CD4-positive, alpha-beta T cell treated with Interleukin-4 for 4 hours (primary cell): ENCODE data around the gene RSPH1.

Experiments used
- DNase-seq: peaks from one replicate; pipeline ENCODE4 v3.0.0-alpha.2; 2020

The RSPH1 gene

DNA sequence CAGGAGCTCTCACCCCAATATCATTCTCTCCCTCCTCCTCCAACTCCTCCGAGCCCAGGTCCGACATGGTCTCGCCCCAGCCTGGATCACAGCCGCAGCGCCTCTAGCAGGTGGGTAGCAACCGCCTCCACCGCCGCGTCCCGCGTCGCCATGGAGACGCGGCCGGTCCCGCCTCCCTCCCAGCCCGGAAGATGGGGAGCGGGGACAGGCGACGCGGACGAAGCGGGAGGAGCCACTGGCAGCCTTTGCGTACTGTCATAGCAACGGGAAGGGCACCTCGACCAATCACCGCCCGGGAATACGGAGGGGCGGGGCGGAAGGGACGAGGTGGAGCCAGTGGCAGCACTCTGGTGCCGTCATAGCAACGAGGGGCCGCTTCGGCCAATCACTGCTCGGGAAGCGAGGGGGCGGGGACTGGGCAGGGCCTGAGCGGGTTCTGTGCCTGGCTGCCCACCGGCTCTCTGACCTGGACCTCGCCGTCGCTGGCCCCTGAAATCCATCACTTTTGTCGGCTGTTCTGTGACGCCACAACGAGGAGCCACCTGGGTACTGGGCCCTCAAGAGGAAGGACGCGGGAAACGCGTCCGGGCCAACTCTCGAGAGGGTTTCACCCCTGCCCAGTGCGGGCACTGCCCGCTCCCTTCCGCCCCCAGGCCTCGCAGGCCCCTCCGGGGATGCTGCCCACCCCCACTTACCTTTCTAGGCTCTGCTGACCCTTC lies at the start of gene RSPH1:
Gene RSPH1 (minus strand): TSS at position 105 of the 719 bp plus-strand sequence. CDS start 38 bp downstream, at position 67.
- peak; percentile 99 for DNase-seq

DNA sequence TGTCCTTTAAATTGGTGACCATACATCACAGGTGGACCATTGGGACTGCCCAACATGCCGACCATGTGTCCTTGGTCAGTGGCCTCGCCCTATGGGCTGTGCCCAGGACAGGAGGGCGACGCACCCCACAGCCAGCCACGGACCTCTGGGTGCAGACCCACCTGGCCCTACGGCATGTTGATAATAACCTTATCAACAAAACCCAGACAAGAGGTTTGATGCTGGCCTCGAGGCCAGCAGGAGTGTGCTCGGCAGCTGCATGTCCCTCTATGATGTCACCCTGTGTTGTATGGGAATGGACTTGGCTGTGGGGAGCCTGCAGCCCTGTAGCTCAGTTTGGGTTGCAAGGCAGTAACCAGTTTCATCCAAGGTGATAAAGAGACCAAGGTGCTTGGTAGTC lies 49.7 kb upstream of the RSPH1 start:
- no peak for DNase-seq

DNA sequence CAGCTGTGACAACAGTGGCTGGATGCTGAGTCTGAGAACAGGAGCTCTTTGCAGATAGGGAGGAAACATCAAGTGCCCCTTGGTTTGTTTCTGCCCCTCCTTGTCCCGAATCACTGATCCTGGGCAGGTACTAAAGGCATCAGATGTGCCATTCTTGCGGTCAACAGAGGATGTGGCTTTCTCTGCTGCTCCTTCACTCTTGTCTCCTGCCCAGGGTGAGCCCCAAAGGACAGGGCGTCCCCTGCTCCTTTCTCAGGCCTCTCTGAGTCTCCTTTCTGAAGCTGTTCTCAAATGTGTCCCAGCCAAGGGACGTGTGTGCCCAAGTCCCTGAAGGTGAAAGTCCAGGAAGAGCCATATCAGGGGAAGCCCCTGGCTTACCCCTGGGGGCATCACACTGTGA lies 49.3 kb upstream of the RSPH1 start:
- no peak for DNase-seq

DNA sequence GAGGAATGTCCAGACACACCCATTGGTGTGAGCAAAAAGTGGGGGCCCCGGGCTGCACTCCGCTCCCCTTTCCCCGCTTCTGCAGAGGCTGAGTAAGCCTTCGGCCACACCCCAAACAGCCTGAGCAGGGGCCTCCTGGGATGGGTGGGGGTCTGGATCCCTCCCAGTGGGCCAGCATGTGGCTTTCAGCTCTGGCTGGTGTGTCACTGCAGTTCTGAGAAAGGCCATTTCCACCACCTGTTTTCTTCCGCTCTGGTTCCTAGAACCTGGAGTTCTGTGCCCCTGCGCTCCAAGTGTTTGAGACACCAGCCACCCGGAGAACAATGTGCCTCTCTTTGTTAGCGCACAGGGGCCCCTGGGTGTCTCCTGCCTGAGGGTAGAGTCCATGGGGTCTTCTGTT lies 48.5 kb upstream of the RSPH1 start:
- DNase-seq, result no peak

DNA sequence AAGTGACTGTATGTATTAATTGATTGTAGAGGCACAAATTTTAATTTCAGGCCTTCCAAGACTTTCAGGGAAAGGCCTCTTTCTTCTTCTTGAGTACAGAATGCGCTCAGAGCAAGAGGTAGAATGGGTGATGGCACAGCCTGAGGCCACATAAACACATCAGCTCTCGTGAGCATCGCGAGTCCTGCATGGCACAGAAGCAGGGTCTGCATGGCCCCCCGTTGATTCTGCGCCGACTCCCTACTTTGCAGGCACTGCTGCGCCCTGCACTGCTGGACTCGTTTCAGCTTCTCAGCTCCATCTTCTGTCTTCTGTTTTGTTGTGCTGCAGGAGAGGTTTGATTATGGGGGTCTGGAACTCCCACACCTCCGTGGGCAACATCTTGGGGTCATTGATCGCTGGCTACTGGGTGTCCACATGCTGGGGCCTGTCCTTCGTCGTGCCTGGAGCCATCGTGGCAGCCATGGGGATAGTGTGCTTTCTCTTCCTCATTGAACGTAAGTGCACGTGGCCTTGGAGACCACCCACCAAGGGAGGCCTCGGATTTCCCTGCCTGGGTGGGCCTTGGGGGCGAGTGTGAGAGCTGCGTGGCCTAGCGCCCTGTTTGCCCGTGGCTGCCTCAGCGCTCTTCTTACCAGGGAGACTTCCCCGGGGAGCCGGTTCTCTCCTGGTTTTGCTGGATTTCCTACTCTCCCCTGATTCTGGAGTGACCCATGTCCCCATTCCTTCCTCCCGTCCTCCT lies 47.3 kb upstream of the RSPH1 start:
- DNase-seq, result no peak

DNA sequence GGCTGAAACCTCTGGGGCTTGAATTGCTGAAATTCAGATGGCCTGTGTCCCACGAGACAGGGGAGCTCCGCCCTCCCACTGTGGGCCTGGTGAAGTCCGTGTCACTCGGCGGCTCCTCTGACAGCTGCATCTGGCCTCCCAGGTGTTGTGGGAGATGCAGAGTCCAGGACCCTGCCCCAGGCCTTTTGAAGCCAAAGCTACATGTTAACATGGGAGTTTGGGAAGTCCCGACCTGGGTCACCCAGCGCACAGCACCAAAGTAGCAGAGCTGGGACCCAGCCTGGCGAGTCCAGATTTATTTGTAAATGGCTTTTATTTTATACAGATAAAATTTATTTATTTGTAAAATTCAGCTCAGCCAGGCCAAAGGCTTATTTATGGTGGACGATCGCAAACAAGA lies 46.6 kb upstream of the RSPH1 start:
- DNase-seq, result no peak

DNA sequence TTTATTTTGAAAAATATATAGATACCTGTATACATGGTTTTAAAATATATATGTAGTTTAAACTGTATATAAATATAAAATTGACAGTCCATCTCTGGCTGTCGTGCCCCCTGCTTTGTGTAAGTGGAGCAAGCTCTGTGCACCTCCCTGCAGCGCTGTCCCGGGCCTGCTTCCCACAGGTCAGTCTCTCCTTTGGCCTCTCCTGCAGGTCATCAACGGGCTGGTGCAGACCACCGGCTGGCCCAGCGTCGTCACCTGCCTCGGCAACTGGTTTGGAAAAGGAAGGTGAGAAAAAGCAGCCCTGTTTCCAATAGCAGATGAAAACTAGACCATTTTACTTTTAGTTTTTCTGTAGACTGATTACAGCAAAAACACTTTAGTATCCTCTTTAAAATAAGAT lies 46.2 kb upstream of the RSPH1 start:
- no peak for DNase-seq

DNA sequence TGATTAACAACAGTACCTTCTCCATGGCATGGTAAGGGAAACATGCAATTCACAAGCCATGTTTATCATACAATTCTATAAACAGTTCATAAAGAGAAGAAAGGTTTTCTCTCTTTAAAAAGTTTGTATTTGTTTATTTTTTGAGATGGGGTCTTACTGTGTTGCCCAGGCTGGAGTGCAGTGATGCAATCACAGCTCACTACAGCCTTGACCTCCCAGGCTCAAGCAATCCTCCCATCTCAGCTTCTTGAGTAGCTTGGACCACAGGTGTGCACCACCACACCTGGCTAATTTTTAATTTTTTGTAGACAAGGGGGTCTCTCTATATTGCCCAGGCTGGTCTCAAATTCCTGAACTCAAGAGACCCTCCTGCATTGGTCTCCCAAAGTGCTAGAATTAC lies 45.6 kb upstream of the RSPH1 start:
- DNase-seq, result no peak

DNA sequence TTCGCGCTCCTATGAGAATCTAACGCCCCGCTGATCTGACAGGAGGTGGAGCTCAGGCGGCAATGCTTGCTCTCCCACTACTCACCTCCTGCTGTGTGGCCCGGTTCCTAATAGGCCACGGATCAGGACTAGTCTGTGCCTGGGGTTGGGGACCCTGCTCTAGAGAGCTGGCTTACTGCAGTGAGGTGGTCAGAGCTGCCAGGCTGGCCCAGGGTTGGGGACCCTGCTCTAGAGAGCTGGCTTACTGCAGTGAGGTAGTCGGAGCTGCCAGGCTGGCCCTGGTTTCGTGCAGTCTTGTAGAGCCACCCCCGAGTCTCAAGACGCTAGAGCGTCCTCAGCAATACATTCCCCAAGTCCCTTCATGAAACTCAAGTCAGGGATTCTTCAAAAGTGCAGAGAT lies 45.1 kb upstream of the RSPH1 start:
- no peak for DNase-seq

DNA sequence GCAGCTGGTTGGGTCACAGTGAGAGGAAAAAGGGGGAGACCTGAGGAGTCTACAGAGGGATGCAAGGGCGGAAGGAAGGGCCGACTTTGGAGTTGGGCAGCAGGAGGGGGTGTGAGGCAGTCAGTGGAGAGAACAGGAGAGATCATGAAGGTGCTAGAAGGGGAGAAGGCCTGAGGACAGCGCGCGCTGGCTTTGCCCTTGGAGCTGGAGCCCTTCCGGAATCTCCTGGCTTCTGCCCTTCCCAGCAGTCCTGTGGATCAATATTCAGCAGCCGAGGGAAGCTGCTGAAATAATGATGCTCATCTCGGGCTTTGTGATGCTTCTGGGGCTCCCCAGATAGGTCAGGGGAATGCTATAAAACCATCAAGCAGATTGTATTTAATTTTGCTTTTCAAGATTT lies 44.4 kb upstream of the RSPH1 start:
- DNase-seq, result no peak

DNA sequence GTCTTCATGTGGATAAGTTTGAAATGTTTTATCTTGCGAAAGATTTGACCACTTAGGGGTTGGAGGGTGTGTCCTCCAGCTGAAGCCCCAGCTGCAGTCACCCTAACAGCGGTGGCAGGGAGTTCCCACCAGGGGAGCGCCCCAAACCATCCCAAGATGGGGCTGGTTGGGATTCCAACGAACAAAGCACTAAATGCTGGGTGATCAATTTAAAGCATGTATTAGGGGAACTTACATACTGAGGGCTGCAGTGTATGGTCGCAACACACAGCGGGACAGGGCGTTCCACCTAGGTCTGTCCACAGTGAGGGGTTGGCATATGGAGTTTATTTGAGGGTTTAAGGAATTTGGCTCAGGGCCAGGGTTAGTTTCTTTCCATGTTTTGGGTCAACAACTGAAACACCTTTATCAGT lies 43.9 kb upstream of the RSPH1 start:
- no peak for DNase-seq

DNA sequence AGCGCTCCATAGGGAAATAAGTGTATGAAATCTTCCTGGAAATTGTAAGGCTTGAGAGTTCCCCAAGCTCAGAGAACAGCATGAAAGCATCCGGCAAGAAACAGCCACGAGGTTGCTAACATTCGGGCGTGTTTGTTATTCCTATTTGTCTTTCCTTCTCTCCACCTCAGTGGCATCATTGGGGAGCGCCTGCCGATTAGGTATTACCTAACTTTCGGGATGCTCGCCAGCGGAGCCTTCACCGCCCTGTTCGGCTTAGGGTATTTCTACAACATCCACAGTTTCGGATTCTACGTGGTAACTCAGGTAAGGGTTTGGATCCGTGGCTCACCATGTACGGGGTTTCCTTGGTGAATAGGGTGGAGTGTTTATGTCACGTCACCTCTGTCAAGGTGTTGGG lies 43.3 kb upstream of the RSPH1 start:
- DNase-seq, result no peak

DNA sequence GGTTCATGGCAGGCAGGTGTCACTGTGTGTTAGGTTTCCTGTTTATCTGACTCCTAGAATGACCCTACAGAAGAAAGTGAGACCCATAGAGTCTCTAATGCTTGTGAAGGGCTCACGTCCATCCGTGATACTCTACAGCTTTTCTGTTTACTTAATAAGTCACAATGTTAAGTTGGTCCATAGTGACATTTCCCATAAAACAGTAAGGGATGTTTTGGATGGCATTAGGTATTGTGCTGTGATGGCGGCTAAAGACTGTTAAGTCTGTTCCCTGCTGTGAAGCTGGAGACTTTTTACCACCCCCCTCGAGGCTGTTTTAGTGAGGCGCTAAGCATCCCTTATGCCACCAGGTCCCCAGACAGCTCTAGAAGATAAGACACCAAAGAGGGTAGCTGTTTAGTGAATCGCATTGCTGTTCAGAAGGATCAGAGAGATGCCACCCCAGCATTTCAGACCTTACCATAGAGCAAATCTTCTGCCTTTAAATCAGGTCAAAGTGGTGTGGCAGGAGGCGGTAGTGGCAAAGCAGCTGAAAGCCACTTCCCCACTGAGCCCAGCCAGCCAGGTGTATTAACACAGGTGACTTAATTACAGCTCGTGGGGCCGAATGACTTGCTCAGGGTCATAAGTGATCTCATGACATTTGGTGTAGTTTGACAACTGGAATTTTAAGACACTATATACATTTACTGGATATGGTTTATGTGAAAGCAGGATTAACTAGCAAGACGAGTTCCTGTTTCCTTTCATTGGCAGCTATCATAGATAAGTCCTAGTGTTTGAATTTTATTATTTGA lies 42.7 kb upstream of the RSPH1 start:
- no peak for DNase-seq

DNA sequence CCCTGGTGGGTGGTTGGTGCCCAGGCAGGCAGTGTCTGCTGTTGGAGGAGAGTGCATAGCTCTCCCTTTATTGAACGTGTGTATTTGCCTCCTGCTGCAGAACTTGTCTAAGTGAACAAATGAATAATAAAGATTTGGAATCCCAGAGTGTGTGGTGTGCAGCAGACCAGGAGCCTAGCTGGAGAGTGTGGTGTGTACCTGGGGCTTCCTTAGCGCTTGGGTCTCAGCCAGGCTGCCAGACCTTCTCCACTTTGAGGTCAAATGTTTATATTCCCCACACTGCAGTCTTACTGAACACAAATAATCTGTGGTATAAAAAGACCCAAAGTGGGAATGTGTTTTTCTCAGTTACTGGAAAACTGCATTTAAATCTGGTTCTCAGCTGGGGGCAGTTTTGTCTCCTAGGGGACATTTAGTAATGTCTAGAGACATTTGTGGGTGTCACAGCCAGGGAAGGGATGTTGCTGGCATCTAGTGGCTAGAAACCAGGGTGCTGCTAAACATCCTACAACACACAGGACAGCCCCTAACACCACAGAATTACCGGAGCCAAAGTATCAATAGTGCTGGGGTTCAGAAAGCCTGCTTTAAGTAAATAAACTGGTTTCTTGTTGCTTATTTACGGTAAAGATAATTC lies 41.2 kb upstream of the RSPH1 start:
- DNase-seq, result no peak

DNA sequence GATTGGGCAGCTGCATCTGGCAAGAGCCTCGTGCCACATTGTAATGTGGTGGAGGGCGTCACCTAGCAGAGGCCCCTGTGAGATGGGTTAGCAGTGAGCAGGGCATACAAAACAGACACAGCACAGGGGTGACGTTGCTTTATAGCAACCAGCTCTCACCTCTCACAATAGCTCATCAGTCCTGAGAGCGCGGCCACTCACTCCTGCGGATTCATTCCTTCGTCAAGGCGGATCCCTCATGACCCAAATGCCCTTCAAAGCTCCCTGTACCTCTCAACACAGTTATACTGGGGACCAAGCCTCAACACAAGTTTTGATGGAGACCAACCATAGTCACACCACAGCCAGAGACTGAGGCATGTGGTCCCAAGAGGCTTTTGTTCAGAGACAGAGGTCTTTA lies 40.6 kb upstream of the RSPH1 start:
- no peak for DNase-seq

DNA sequence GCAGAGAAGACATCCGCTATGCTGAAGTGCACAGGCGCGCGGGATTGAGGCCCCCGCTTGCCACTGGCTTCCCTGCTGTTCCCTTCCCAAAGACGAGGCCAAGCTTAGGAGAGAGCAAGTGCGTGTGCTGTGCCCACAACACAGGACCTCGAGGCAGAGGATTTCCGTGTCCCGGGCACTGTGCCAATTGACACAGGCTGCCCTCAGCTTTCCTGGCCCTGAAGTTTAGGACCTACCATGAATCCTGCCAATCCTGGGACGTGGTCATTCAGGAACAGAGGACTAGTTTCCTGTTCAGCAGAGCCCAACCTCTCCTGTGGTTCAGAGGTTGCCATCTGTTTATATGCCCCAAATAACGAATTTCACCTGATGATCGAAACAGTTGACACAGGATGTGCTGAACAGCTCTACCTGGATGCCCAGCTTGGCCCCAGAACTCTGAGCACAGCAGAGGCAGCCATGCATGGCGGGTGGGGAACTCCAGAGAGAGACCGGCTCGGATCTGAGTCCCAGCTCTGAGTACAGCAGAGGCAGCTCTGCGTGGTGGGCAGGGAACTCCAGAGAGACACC lies 39.7 kb upstream of the RSPH1 start:
- no peak for DNase-seq

DNA sequence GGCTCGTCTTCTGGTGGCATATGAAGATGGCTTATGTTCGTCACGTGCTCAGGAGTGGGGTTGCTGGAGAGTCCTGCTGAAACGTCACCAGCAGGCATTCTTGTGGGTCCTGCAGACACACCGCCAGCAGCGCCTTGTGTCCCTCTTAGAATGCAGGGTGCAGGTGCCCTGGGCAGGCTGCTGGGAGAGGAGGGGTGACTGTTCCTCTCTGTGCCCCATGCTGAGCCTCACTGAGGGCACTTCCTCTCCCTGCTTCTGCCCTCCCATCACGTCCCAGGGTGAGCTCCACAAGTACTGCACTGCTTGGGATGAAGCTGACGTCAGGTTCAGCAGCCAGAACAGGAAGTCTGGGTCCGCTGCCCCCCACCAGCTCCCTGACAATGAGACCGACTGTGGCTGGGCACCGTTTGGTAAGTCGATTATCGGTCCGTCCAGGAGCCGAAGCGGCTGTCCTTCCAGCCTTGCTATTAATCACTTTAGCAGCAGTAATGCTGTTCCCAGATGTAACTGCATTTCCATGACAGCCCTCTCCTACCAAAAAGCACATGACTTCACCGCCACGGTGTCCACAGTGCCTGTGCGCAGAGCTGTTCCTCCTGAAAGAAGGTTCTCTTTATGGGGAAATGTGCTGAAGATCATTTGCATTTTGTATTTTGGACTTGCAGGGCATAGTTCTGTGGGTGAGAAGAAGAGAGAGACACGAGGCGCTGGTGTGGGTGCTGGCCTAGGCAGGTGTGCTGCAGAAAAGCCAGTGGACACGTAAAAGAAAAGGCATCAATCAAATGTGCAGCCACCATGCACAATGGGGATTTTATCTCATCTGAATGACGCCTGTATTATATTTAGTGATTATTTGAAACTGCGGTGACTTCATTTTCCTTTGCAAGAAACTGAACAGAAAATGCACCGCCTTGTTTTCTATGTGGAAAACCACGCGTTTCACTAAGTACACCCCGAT lies 38.7 kb upstream of the RSPH1 start:
- DNase-seq, result no peak

DNA sequence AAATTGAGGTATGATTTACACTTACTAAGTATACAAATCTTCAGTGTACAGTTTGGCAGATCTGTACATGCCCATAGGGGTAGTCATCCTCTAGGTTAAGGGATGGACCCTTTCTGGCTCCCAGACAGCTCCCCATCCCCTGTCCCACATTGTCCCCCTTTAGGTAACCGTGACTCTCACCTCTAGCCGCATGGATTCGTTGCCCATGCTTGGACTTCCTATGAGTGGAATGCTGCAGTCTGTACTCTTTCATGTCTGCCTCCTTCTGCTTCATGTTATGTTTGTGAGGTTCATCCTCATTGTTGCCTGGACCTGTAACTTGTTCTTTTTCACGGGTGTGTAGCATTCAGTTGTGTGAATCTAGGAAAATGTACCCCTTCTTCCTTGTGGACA lies 37.9 kb upstream of the RSPH1 start:
- DNase-seq, result no peak

DNA sequence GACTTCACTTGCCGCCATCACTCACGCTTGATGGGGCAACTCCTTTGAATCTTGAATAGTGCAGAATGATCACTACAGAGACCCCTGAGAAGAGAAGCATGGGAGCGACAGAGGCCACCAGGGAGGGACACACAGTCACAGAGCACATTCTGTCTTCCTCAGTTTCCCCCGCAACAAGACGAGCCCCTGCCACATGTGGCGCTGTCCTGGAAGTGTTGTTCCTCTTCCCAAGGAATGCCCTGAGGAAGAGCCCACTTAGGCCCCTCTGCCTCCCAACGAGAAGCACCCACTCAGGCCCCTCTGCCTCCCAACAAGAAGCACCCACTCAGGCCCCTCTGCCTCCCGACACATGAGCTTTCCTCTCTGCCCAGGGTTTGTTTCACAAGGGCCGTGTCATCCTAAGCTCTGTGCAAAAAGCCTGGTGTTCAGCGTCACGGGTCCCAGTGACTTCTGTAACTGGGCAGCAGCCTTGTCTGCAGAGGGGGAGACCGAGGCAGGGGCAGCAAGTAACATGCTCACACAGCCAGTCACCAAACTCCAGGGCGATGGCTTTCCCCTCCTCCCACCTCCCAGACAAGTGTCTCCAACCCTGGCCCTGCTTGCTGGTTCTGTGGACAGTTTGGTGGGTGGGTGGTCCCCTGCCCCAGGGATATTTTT lies 37.4 kb upstream of the RSPH1 start:
- DNase-seq, result no peak

DNA sequence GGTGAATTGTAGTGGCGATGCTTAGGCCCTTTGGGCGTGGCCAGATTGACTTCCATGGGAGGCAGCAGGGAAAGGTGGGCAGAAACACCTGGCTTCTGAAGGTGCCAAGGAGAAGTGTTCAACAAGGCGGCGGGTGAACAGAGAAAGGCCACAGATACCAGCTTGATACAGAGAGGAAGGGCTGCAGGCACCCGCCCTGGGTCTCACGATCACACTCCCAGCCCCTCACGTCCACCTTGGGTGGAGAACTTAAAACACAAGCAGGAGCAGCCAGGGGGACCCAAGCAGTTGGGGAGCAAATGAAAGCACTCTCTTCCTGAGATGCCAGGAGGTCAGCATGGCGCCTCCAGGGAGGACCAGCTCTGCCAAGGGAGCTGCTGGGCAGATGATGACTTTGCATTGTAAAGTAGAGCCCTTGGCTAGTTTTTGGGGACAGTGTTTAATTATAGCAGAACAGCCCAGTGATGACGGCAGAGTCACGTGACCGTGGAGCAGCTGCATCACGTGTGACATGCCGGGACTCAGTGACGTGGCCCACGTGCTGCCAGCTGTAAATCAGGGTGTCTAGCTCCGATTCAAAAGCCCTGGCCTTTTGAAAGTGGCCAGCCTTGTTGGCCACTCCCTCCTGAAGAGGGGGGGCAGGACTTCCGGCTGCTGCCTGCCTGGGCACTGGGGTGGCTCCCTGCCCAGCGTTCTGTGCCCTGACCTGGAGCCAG lies 36.6 kb upstream of the RSPH1 start:
- no peak for DNase-seq

DNA sequence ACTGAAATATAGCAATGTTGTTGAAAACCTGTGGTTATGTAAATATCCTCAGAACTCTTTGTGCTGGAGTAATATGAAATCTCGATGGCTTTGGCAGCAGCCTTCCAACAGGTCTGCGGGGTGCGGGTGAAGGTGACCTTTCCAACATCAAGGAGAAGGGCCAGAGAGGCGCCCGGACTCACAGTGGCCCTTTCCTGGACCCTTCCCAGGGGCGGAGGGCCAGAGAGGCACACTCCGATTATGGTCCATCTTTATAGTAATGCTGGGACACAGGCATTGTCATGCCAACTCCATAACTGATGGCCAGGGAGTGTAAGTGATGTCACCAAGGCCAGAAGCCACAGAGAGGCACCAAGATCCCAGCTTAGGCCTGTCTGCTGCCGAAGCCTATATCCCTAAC lies 35.7 kb upstream of the RSPH1 start:
- DNase-seq, result no peak
